Measurements from ENCODE around the gene TTLL13. TPM values are rescaled to one million over a fixed set of nuclear protein-coding genes. Genes with fewer than 3 reads are reported as not detected.

Gene TTLL13
- total and polyA plus RNA-seq, 2 of the 8 experiments (the other 6 are each of a cell fraction or from before 2014, with no cell fraction given) = 0.03 TPM; not detected in 1

DNA sequence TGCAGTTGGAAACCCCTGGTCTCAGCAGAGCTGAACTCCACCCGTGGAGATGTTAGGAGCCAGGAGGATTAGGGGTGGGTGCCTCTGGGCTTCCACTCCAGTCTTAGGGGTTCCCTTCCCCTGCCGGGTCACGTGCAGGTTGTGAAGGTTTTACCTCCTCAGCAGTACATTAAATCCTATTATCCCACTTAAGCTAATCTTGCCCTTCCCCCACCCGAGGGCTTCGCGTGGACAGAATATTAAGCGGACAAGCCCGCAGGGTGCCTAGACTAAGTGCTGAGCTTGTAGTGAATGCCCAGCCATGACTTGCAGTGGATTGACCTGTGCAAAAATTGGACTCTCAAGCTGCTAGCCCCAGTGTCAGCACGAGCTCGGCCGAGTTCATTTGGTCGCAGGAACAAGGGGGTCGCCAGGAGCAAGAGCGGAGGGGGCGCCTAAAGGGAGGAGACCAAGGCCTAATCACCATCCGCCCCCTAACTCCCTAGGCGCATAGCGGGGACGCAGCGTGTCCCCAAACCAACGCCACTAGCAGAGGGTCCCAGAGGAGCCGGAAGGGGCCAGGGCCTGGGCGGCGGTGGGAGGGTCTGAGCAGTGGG lies 48.7 kb upstream of the TTLL13 start:
- peak overlapping the region; percentile 93 for H4K8ac ChIP-seq (ENCODE audit: extremely low read depth, insufficient read depth, low read length)
- no peak overlapping the region for H2AK5ac ChIP-seq (ENCODE audit: low read depth, low read length)
- H4K91ac ChIP-seq (replicated peaks; ENCODE audit: insufficient read length, low read length) = peak overlapping the region; percentile 92
- H2BK20ac ChIP-seq (ENCODE audit: low read length) = peak overlapping the region; percentile 80; the same call in 1 of the 2 replicates
- POLR2A ChIA-PET (ENCODE audit: partially characterized antibody) = interaction anchor here (0.7 to 3.3 kb wide), 17 partner anchors 8 to 307 kb away, joined by 3 to 25 read pairs (median 4); partner anchors contain the start of genes AP3S2, CIB1, GDPGP1 and IDH2
- H2BK5ac ChIP-seq (ENCODE audit: low read depth, low read length) = peak overlapping the region; percentile 91; the same call in 1 of the 2 replicates
- H3K36me3 ChIP-seq (ENCODE audit: control insufficient read depth in 2 of 4, insufficient read depth in 4 of 4, low read length in 3 of 4) = peaks cover 0 to 2% (median 0%) of the 10 kb centered on the region in 4 experiments; a peak in 4 of 8 replicates
- H3K56ac ChIP-seq (replicated peaks; ENCODE audit: insufficient read length, low read depth, low read length) = peak overlapping the region; percentile 87
- peak overlapping the region; percentile 90 for H3K18ac ChIP-seq (ENCODE audit: extremely low read depth, low read length)
- H3K9me3 ChIP-seq (ENCODE audit: insufficient read depth in 2 of 2, low read depth in 1 of 2, low read length in 1 of 2) = no peaks in the 10 kb centered on the region
- H4K20me1 ChIP-seq (replicated peaks in 1 of 2; ENCODE audit: control insufficient read depth in 1 of 2, insufficient read depth in 2 of 2, low read length in 2 of 2) = peaks cover 6 to 25% of the 10 kb centered on the region in 2 experiments
- peaks cover 14% of the 10 kb centered on the region for H3K79me1 ChIP-seq (ENCODE audit: low read depth, low read length)
- H3K23ac ChIP-seq (ENCODE audit: insufficient read length) = peak overlapping the region; percentile 71
- H3K4me2 ChIP-seq (ENCODE audit: insufficient read depth in 1 of 2, low read depth in 2 of 2, low read length in 2 of 2) = peak overlapping the region; percentile 79 to 85
- H2BK120ac ChIP-seq (replicated peaks; ENCODE audit: low read depth, low read length) = peak overlapping the region; percentile 82
- peak overlapping the region; percentile 72; the same call in 1 of the 2 replicates for H2BK15ac ChIP-seq (ENCODE audit: low read length)
- WGBS, 2 experiments (ENCODE audit: extremely low coverage in 1 of 2, insufficient coverage in 1 of 2, insufficient read length in 1 of 2, insufficient replicate concordance in 2 of 2, low coverage in 1 of 2, low lambda C conversion rate in 2 of 2, missing lambda C conversion rate in 1 of 2) = 22% methylated on average over 19 of the region's 24 CpGs; no CpG with 5 or more reads in 1 of the 2 experiments
- H3K23me2 ChIP-seq (ENCODE audit: low read depth, low read length) = peaks cover 16% of the 10 kb centered on the region
- peak overlapping the region; percentile 83 for H4K5ac ChIP-seq (ENCODE audit: insufficient read length, low read depth, low read length)
- FAIRE-seq (no peak), DNase-seq (ENCODE audit: low read depth in 1 of 2, low spot score in 2 of 2) (no peak)
- TF ChIP-seq CREB1 (IDR thresholded peaks at IDR 0.05) (0 out of 2 replicates have a peak, but pooled peaks have one; percentile 22), CHD2 (IDR thresholded peaks at IDR 0.05; ENCODE audit: low read length) (no peak), POU5F1 (IDR thresholded peaks at IDR 0.05; ENCODE audit: low read depth, low read length) (no peak), GABPA (IDR thresholded peaks at IDR 0.05; ENCODE audit: borderline replicate concordance, insufficient read depth, low read length) (no peak), POLR2A (IDR thresholded peaks at IDR 0.05; ENCODE audit: control extremely low read depth in 1 of 2, low read depth in 2 of 2, low read length in 2 of 2) (no peak)
- TF ChIP-seq, protein P1, sequence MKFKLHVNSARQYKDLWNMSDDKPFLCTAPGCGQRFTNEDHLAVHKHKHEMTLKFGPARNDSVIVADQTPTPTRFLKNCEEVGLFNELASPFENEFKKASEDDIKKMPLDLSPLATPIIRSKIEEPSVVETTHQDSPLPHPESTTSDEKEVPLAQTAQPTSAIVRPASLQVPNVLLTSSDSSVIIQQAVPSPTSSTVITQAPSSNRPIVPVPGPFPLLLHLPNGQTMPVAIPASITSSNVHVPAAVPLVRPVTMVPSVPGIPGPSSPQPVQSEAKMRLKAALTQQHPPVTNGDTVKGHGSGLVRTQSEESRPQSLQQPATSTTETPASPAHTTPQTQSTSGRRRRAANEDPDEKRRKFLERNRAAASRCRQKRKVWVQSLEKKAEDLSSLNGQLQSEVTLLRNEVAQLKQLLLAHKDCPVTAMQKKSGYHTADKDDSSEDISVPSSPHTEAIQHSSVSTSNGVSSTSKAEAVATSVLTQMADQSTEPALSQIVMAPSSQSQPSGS (IDR thresholded peaks at IDR 0.05; ENCODE audit: low read length) = no peak
- TF ChIP-seq, protein P2, sequence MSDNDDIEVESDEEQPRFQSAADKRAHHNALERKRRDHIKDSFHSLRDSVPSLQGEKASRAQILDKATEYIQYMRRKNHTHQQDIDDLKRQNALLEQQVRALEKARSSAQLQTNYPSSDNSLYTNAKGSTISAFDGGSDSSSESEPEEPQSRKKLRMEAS (IDR thresholded peaks at IDR 0.05) = 0 out of 2 replicates have a peak, but pooled peaks have one; percentile 13
- TF ChIP-seq, protein P3, sequence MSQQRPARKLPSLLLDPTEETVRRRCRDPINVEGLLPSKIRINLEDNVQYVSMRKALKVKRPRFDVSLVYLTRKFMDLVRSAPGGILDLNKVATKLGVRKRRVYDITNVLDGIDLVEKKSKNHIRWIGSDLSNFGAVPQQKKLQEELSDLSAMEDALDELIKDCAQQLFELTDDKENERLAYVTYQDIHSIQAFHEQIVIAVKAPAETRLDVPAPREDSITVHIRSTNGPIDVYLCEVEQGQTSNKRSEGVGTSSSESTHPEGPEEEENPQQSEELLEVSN (IDR thresholded peaks at IDR 0.05) = no peak
- H3K4ac ChIP-seq (replicated peaks; ENCODE audit: insufficient read length, low read depth, low read length) = peak overlapping the region; percentile 57
- peaks cover 9 to 34% of the 10 kb centered on the region in 2 experiments for H3K79me2 ChIP-seq (ENCODE audit: control insufficient read depth in 1 of 2, insufficient read depth in 2 of 2, low read length in 2 of 2)
- no peaks in the 10 kb centered on the region for H3K27me3 ChIP-seq (replicated peaks in 1 of 4; ENCODE audit: control insufficient read depth in 3 of 4, extremely low read depth in 1 of 4, insufficient read depth in 3 of 4, low read length in 3 of 4)
- peaks cover 0 to 21% (median 7%) of the 10 kb centered on the region in 4 experiments; a peak in 5 of 7 replicates for H3K4me1 ChIP-seq (replicated peaks in 1 of 4; ENCODE audit: control insufficient read depth in 3 of 4, insufficient read depth in 4 of 4, low read length in 3 of 4)
- H3K14ac ChIP-seq (ENCODE audit: insufficient read length) = no peak overlapping the region
- peak overlapping the region; percentile 80; the same call in 1 of the 2 replicates for H2BK12ac ChIP-seq (ENCODE audit: low read depth, low read length)
- peak overlapping the region in 2 of 4 experiments; percentile 46 to 56; a peak in 4 of 7 replicates for H3K9ac ChIP-seq (replicated peaks in 1 of 4; ENCODE audit: extremely low read depth in 1 of 4, low read depth in 3 of 4, low read length in 3 of 4)
- CTCF ChIA-PET (ENCODE audit: partially characterized antibody) = interaction anchor here (0.5 to 12.6 kb wide), 15 partner anchors 9 to 663 kb away, joined by 3 to 182 read pairs (median 3); partner anchors contain the start of gene IDH2
- H3K27ac ChIP-seq (ENCODE audit: low read depth, low read length) = peak overlapping the region; percentile 61; the same call in 1 of the 2 replicates
- H2AFZ ChIP-seq (ENCODE audit: low read length) = peak overlapping the region; percentile 65; the same call in 1 of the 2 replicates
- peak overlapping the region; percentile 55 to 95 (median 81) for H3K4me3 ChIP-seq (ENCODE audit: extremely low read depth in 1 of 4, insufficient read depth in 2 of 4, low read depth in 3 of 4, low read length in 4 of 4)
